NK-92 treated with Interleukin-12 subunit alpha and Interleukin-12 subunit beta, amount 100 ng/mL, for 24 hours (cell line): Measurements from ENCODE around the gene SAYSD1.

Experiments
- DNase-seq: peaks from one replicate; lab custom pipeline; 2025; lab: John Stamatoyannopoulos, UW

SAYSD1 gene

GRCh38 chr6:39108041-39108839 is 6.7 kb downstream of the SAYSD1 start:
- no peak for DNase-seq

DNA sequence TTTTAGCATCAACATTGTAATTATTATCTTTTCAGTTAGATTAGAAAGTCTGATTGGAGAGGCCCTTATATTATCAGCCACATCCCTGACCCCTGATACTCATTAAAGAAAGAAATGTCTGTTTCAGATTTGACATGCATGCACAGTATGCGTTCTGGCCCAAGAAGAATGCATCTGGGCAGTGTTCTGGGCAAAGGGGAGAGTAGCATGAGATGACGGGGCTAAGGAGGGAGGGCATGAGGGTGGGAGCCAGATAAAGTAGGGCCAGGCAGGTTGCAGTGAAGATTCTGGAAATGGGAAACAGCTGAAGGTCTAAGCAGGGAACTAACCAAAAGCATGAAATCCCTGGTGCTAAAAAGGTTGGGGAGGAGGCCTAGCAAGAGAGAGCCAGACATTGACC is 7.3 kb downstream of the SAYSD1 start:
- no peak for DNase-seq

DNA sequence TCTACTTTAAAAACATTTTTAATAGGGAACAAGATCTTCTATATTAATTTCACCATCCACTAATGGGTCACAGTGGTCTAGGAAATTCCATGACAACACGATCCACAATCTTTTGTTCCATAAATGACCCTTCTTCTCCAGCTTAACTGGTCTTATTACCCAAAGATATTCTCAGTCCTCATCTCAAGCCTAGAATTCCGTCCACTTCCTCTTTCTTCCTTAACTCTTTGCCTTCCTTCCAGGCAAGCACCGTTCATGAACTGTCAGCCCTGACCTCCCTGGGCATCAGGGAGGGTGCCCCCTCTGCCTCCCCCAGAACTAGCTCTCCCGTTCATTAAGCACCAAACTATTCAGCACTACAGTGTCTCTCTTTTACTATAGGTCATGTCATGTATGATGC is 8.0 kb downstream of the SAYSD1 start:
- DNase-seq, result no peak

- DNase-seq, result no peak
Measured at GRCh38 chr6:39104528-39104927, 10.5 kb downstream of the SAYSD1 start.

GRCh38 chr6:39102821-39103136 is 12.2 kb downstream of the SAYSD1 start:
- no peak for DNase-seq

GRCh38 chr6:39102071-39102820 is 12.7 kb downstream of the SAYSD1 start:
- no peak for DNase-seq

DNA sequence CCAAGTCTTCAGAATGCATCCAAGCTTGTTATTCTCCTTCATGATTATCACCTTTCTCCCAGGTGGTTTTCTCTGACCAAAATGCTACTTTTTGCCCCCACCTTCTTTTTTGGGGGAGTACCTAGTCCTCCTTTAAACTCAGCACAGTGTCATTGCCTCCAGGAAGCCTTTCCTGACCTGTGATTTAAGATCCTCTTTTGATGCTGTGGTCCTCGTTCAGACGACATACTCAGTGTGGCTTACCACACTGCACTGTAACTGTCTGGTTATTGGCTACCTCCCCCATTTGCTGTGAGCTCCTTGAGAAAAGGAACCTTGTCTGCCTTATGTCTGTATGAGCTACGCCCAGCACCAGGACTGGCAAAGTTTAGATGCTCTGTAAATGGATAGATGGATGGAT is 14.6 kb downstream of the SAYSD1 start:
- no peak for DNase-seq

GRCh38 chr6:39095578-39095977 is 19.4 kb downstream of the SAYSD1 start:
- DNase-seq, result no peak

- DNase-seq, result no peak
Measured at GRCh38 chr6:39093149-39093708, 21.8 kb downstream of the SAYSD1 start.

- no peak for DNase-seq
Measured at GRCh38 chr6:39092124-39092523, 22.9 kb downstream of the SAYSD1 start.

DNA sequence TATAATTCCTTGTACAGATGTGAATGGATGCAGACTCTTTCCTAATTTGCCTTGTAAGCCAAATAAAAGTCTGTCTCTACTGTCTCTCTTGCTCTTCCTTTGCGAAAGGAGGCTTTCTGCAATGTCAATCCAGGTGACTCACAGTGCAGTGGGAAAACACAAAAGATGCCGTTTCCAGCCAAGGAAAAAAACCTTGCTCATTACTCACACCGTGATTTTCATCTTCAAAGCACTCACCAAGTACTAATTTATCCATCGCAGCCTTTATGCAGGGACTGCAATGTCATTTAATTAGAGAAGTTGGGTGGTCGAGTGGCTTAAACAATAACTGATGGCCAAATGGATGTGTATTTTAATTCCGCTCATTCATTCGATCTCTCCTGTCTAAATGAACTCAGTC is 23.8 kb downstream of the SAYSD1 start:
- DNase-seq, result no peak

DNA sequence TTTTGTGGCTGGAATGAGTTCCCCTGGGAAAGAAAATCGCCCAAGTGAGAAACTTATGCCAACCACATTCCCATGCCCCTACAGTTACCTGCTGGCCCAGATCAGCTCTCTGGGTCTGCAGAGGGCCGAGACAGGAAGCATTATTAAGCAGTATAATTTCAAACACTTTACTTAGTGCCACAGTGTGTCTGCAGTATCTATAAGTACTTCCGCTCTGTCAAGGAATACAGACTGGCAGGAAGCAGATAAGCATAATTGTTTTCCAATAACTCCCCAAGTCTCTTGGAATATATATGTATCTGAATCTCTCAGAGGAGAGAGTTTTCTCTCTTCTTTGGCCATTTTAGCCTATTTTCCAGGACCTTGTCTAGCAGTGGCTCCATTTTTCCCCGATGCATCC is 24.9 kb downstream of the SAYSD1 start:
- DNase-seq, result no peak

- DNase-seq, result no peak
Measured at GRCh38 chr6:39088331-39088730, 26.7 kb downstream of the SAYSD1 start.

GRCh38 chr6:39087197-39087596 is 27.8 kb downstream of the SAYSD1 start:
- DNase-seq, result no peak

DNA sequence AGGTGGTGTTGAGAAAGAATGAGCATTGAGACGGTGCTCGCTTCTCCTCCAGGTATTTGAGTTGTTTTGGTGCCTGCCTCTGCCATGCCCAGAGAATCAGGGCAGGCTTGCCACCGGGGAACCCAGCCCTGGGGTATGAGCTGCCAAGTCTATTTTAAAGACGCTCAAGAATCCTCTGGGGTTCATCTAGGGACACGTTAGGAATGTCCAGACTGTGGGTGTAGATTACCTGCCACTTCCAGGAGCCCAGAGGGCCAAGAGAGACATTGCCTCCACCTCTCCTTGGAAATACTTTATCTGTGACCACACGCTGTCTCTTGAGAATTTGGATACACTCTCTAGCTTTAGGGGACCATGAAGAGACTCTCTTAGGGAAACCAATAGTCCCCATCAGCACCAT is 28.3 kb downstream of the SAYSD1 start:
- no peak for DNase-seq

DNA sequence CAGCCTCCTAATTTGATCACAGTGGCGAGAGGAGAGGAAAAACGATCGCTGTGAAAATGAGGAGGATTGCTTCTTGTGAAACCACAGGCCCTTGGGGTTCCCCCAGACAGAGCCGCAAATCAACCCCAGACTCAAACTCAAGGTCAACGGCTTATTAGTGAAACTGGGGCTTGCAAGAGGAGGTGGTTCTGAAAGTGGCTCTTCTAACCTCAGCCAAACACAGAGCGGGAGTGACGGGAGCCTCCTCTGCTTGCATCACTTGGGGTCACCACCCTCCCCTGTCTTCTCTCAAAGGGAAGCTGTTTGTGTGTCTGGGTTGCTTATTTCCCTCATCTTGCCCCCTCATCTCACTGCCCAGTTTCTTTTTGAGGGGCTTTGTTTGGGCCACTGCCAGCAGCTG is 28.7 kb downstream of the SAYSD1 start:
- peak; percentile 55 for DNase-seq

DNA sequence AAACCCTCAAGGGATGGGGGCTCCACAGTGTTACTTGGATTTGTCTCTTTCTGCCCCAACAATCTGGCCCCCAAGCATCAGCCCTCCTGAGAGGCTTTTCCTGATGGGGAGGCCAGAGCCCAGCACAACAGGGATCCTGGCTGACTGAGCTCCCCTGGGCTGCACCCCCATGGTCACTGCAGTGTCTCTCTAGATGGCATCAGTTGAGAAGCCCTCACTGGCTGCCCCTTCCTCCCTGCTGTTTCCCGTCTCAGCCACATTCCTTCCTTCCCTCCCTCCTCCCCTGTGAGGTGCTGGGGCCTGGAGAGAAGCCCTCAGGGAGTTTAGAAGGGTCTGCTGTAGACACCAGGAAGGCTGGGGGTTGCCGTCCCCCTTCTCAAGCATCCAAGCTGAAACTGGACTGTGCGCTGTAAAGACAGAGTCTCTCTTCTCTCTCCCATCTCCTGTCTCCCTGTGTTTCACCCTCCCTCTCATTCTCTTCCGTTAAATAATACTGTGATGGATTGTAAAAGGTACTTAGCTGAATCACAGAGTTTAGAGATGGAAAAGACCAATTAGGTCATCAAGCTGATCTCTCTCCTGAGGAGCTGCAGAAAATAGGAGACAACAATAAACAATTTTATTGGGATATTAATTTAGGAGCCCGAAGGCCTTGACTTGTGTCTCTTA is 29.7 kb downstream of the SAYSD1 start:
- DNase-seq, result no peak

GRCh38 chr6:39084506-39084905 is 30.5 kb downstream of the SAYSD1 start:
- no peak for DNase-seq

GRCh38 chr6:39083231-39083634 is 31.8 kb downstream of the SAYSD1 start:
- DNase-seq, result peak; percentile 58

- DNase-seq, result no peak
Measured at GRCh38 chr6:39082310-39082709, 32.7 kb downstream of the SAYSD1 start.

DNA sequence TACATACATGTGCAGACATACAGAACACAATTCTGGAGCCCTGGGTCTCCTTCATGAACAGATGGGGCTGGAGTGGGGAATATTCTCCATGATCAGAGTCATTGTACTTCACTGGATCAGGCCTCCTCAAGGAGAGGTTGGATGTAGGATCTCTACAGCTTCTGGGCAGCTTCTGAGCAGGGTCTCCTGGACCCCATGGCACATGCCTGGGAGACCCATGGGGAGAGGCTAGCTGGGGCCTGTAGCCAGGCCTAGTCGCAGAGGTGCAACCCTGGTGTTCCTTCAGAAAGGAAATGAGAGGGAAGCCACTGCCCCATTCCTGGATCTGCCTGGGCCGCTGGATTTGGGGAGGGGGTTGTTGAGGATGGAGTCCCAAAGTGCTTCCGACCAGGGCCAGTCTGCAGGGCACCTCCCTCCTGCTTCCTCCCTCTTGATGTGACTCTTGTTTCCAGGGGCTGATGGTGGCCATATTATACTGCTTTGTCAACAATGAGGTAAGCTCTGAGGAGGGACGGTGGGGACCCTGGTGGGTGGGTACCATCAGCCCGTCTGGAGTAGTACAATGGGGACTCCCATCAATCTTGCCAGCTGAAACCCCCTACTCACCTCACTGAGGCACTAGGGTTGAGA is 34.6 kb downstream of the SAYSD1 start:
- DNase-seq, result no peak
